Measurements from ENCODE around the gene PQBP1. TPM values are rescaled to one million over a fixed set of nuclear protein-coding genes. Genes with fewer than 3 reads are reported as not detected.

The PQBP1 gene
- polyA plus RNA-seq, 2 of the 4 experiments (the other 2 are of a cell fraction): 125 to 158 TPM

DNA sequence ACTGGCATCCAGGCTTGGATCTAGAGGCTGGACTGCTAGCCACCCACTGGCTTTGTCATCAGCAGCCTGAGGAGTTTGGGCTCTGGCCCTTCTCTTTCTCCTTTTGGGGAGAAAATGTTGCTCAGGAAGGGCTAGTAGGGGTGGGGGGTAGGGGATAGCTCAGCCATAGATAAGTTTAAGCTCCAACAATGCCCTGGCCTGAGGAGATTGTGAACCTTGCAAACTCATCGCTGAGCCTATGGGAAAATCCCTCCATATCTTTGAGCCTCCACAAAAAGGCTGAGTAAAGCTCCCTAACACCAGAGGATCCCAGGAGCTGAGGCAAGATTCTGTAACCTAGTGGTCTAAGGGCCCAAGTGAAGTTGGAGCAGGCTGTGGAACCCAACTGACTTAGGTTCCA is 50.9 kb downstream of the PQBP1 start:
- Histone ChIP-seq H3K27ac (no peak overlapping the region), H3K4me1 (no peaks in the 10 kb centered on the region), H3K4me2 (no peak overlapping the region), H3K4me3 (no peak overlapping the region), H3K9me3 (no peaks in the 10 kb centered on the region)
- no peak for ATAC-seq
- WGBS (ENCODE audit: missing lambda C conversion rate): 100% methylated on average over 1 of the region's 1 CpG
- CTCF ChIA-PET: interaction anchor here (0.9 to 1.9 kb wide), 2 partner anchors 10 to 144 kb away, joined by 3 to 11 read pairs; no protein-coding TSS in a partner anchor
- no peak for DNase-seq (ENCODE audit: low read depth in 1 of 2, low spot score in 1 of 2)
- FAIRE-seq: no peak
- TF ChIP-seq CHD2 (IDR thresholded peaks at IDR 0.05; ENCODE audit: low read length, partially characterized antibody) (no peak), CBX8 (IDR thresholded peaks at IDR 0.05) (no peak), JUN (IDR thresholded peaks at IDR 0.05) (no peak), TFCP2L1 (CRISPR knock-in tag; IDR thresholded peaks at IDR 0.05) (no peak), HOXB13 (CRISPR knock-in tag; IDR thresholded peaks at IDR 0.05; ENCODE audit: low read depth) (no peak), NR3C1 (IDR thresholded peaks at IDR 0.05) (no peak)
- TF ChIP-seq, protein P1, sequence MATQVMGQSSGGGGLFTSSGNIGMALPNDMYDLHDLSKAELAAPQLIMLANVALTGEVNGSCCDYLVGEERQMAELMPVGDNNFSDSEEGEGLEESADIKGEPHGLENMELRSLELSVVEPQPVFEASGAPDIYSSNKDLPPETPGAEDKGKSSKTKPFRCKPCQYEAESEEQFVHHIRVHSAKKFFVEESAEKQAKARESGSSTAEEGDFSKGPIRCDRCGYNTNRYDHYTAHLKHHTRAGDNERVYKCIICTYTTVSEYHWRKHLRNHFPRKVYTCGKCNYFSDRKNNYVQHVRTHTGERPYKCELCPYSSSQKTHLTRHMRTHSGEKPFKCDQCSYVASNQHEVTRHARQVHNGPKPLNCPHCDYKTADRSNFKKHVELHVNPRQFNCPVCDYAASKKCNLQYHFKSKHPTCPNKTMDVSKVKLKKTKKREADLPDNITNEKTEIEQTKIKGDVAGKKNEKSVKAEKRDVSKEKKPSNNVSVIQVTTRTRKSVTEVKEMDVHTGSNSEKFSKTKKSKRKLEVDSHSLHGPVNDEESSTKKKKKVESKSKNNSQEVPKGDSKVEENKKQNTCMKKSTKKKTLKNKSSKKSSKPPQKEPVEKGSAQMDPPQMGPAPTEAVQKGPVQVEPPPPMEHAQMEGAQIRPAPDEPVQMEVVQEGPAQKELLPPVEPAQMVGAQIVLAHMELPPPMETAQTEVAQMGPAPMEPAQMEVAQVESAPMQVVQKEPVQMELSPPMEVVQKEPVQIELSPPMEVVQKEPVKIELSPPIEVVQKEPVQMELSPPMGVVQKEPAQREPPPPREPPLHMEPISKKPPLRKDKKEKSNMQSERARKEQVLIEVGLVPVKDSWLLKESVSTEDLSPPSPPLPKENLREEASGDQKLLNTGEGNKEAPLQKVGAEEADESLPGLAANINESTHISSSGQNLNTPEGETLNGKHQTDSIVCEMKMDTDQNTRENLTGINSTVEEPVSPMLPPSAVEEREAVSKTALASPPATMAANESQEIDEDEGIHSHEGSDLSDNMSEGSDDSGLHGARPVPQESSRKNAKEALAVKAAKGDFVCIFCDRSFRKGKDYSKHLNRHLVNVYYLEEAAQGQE (IDR thresholded peaks at IDR 0.05): no peak
- TF ChIP-seq, protein P2, sequence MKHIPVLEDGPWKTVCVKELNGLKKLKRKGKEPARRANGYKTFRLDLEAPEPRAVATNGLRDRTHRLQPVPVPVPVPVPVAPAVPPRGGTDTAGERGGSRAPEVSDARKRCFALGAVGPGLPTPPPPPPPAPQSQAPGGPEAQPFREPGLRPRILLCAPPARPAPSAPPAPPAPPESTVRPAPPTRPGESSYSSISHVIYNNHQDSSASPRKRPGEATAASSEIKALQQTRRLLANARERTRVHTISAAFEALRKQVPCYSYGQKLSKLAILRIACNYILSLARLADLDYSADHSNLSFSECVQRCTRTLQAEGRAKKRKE (CRISPR knock-in tag; IDR thresholded peaks at IDR 0.05; ENCODE audit: low read depth): no peak
- POLR2A ChIA-PET: no interaction called here

Other genes starting within 250 kb of the PQBP1 start
- 0.05 and 0.09 TPM in 2 replicates for gene WAS, start 214.1 kb upstream of the PQBP1 start, polyA plus RNA-seq (2011; rRNA removed)
- 0.21 to 0.44 TPM (median 0.29 TPM) in 3 replicates for gene WAS, start 214.1 kb upstream of the PQBP1 start, polyA plus RNA-seq (2017; fragmentation: RNase III; extraction: RNeasy Plus Mini Kit Qiagen cat#74134 plus additional on column Dnase treatment)
- gene SUV39H1, start 201.2 kb upstream of the PQBP1 start, polyA plus RNA-seq (2011; rRNA removed): 12.8 and 13.4 TPM in 2 replicates
- 19.9 to 20.3 TPM (median 20.0 TPM) in 3 replicates for gene SUV39H1, start 201.2 kb upstream of the PQBP1 start, polyA plus RNA-seq (2017; fragmentation: RNase III; extraction: RNeasy Plus Mini Kit Qiagen cat#74134 plus additional on column Dnase treatment)
- gene GLOD5, start 136.2 kb upstream of the PQBP1 start, polyA plus RNA-seq (2011; rRNA removed): not detected in 2 replicates
- gene GLOD5, start 136.2 kb upstream of the PQBP1 start, polyA plus RNA-seq (2017; fragmentation: RNase III; extraction: RNeasy Plus Mini Kit Qiagen cat#74134 plus additional on column Dnase treatment): not detected in 3 replicates
- gene GATA1, start 111.3 kb upstream of the PQBP1 start, polyA plus RNA-seq (2011; rRNA removed): not detected in 2 replicates
- gene GATA1, start 111.3 kb upstream of the PQBP1 start, polyA plus RNA-seq (2017; fragmentation: RNase III; extraction: RNeasy Plus Mini Kit Qiagen cat#74134 plus additional on column Dnase treatment): not detected in 3 replicates
- gene HDAC6, start 95.9 kb upstream of the PQBP1 start, polyA plus RNA-seq (2011; rRNA removed): 50.6 and 53.2 TPM in 2 replicates
- 38.9 to 52.4 TPM (median 52.1 TPM) in 3 replicates for gene HDAC6, start 95.9 kb upstream of the PQBP1 start, polyA plus RNA-seq (2017; fragmentation: RNase III; extraction: RNeasy Plus Mini Kit Qiagen cat#74134 plus additional on column Dnase treatment)
- gene ERAS, start 71.4 kb upstream of the PQBP1 start, polyA plus RNA-seq (2011; rRNA removed): 0.07 TPM in 1 of 2 replicates, not detected in the other
- 0.06 to 0.07 TPM in 2 of 3 replicates, not detected in the other for gene ERAS, start 71.4 kb upstream of the PQBP1 start, polyA plus RNA-seq (2017; fragmentation: RNase III; extraction: RNeasy Plus Mini Kit Qiagen cat#74134 plus additional on column Dnase treatment)
- gene PCSK1N, start 62.3 kb upstream of the PQBP1 start, polyA plus RNA-seq (2011; rRNA removed): 1.7 and 3.0 TPM in 2 replicates
- gene PCSK1N, start 62.3 kb upstream of the PQBP1 start, polyA plus RNA-seq (2017; fragmentation: RNase III; extraction: RNeasy Plus Mini Kit Qiagen cat#74134 plus additional on column Dnase treatment): 15.9 to 22.9 TPM (median 21.2 TPM) in 3 replicates
- gene TIMM17B, start 162 bp upstream of the PQBP1 start, polyA plus RNA-seq (2011; rRNA removed): 68.9 and 71.8 TPM in 2 replicates
- gene TIMM17B, start 162 bp upstream of the PQBP1 start, polyA plus RNA-seq (2017; fragmentation: RNase III; extraction: RNeasy Plus Mini Kit Qiagen cat#74134 plus additional on column Dnase treatment): 71.9 to 76.9 TPM (median 73.3 TPM) in 3 replicates
- gene SLC35A2, start 13.7 kb downstream of the PQBP1 start, polyA plus RNA-seq (2011; rRNA removed): 39.4 and 64.2 TPM in 2 replicates
- 42.3 to 50.2 TPM (median 49.0 TPM) in 3 replicates for gene SLC35A2, start 13.7 kb downstream of the PQBP1 start, polyA plus RNA-seq (2017; fragmentation: RNase III; extraction: RNeasy Plus Mini Kit Qiagen cat#74134 plus additional on column Dnase treatment)
- 8.2 and 8.5 TPM in 2 replicates for gene PIM2, start 21.1 kb downstream of the PQBP1 start, polyA plus RNA-seq (2011; rRNA removed)
- gene PIM2, start 21.1 kb downstream of the PQBP1 start, polyA plus RNA-seq (2017; fragmentation: RNase III; extraction: RNeasy Plus Mini Kit Qiagen cat#74134 plus additional on column Dnase treatment): 7.9 to 8.8 TPM (median 7.9 TPM) in 3 replicates
- gene OTUD5, start 59.7 kb downstream of the PQBP1 start, polyA plus RNA-seq (2011; rRNA removed): 57.7 and 65.6 TPM in 2 replicates
- gene OTUD5, start 59.7 kb downstream of the PQBP1 start, polyA plus RNA-seq (2017; fragmentation: RNase III; extraction: RNeasy Plus Mini Kit Qiagen cat#74134 plus additional on column Dnase treatment): 42.5 to 48.2 TPM (median 45.9 TPM) in 3 replicates
- 0.59 and 1.1 TPM in 2 replicates for gene KCND1, start 73.9 kb downstream of the PQBP1 start, polyA plus RNA-seq (2011; rRNA removed)
- 0.69 to 0.79 TPM (median 0.77 TPM) in 3 replicates for gene KCND1, start 73.9 kb downstream of the PQBP1 start, polyA plus RNA-seq (2017; fragmentation: RNase III; extraction: RNeasy Plus Mini Kit Qiagen cat#74134 plus additional on column Dnase treatment)
- 33.7 and 35.1 TPM in 2 replicates for gene GRIPAP1, start 104.3 kb downstream of the PQBP1 start, polyA plus RNA-seq (2011; rRNA removed)
- gene GRIPAP1, start 104.3 kb downstream of the PQBP1 start, polyA plus RNA-seq (2017; fragmentation: RNase III; extraction: RNeasy Plus Mini Kit Qiagen cat#74134 plus additional on column Dnase treatment): 27.7 to 36.2 TPM (median 34.3 TPM) in 3 replicates
- gene TFE3, start 145.4 kb downstream of the PQBP1 start, polyA plus RNA-seq (2011; rRNA removed): 16.1 and 27.3 TPM in 2 replicates
- 53.8 to 57.3 TPM (median 56.3 TPM) in 3 replicates for gene TFE3, start 145.4 kb downstream of the PQBP1 start, polyA plus RNA-seq (2017; fragmentation: RNase III; extraction: RNeasy Plus Mini Kit Qiagen cat#74134 plus additional on column Dnase treatment)
- 1.6 and 2.0 TPM in 2 replicates for gene CCDC120, start 161.1 kb downstream of the PQBP1 start, polyA plus RNA-seq (2011; rRNA removed)
- gene CCDC120, start 161.1 kb downstream of the PQBP1 start, polyA plus RNA-seq (2017; fragmentation: RNase III; extraction: RNeasy Plus Mini Kit Qiagen cat#74134 plus additional on column Dnase treatment): 3.2 to 4.1 TPM (median 4.0 TPM) in 3 replicates
- gene PRAF2, start 176.1 kb downstream of the PQBP1 start, polyA plus RNA-seq (2011; rRNA removed): 13.6 and 17.0 TPM in 2 replicates
- 29.9 to 37.7 TPM (median 35.4 TPM) in 3 replicates for gene PRAF2, start 176.1 kb downstream of the PQBP1 start, polyA plus RNA-seq (2017; fragmentation: RNase III; extraction: RNeasy Plus Mini Kit Qiagen cat#74134 plus additional on column Dnase treatment)
- 55.5 and 80.1 TPM in 2 replicates for gene WDR45, start 182.0 kb downstream of the PQBP1 start, polyA plus RNA-seq (2011; rRNA removed)
- 33.8 to 41.5 TPM (median 37.7 TPM) in 3 replicates for gene WDR45, start 182.0 kb downstream of the PQBP1 start, polyA plus RNA-seq (2017; fragmentation: RNase III; extraction: RNeasy Plus Mini Kit Qiagen cat#74134 plus additional on column Dnase treatment)
- 34.4 and 40.7 TPM in 2 replicates for gene GPKOW, start 225.8 kb downstream of the PQBP1 start, polyA plus RNA-seq (2011; rRNA removed)
- gene GPKOW, start 225.8 kb downstream of the PQBP1 start, polyA plus RNA-seq (2017; fragmentation: RNase III; extraction: RNeasy Plus Mini Kit Qiagen cat#74134 plus additional on column Dnase treatment): 22.0 to 24.9 TPM (median 24.1 TPM) in 3 replicates